ENCODE data around the gene TCP11L2. TPM values are rescaled to one million over a fixed set of nuclear protein-coding genes. Genes with fewer than 3 reads are reported as not detected.

The TCP11L2 gene
- total and polyA plus RNA-seq, 9 of the 15 experiments (the other 6 are each of a cell fraction or from before 2014, with no cell fraction given) = 0.39 to 4.5 (median 1.3) TPM

DNA sequence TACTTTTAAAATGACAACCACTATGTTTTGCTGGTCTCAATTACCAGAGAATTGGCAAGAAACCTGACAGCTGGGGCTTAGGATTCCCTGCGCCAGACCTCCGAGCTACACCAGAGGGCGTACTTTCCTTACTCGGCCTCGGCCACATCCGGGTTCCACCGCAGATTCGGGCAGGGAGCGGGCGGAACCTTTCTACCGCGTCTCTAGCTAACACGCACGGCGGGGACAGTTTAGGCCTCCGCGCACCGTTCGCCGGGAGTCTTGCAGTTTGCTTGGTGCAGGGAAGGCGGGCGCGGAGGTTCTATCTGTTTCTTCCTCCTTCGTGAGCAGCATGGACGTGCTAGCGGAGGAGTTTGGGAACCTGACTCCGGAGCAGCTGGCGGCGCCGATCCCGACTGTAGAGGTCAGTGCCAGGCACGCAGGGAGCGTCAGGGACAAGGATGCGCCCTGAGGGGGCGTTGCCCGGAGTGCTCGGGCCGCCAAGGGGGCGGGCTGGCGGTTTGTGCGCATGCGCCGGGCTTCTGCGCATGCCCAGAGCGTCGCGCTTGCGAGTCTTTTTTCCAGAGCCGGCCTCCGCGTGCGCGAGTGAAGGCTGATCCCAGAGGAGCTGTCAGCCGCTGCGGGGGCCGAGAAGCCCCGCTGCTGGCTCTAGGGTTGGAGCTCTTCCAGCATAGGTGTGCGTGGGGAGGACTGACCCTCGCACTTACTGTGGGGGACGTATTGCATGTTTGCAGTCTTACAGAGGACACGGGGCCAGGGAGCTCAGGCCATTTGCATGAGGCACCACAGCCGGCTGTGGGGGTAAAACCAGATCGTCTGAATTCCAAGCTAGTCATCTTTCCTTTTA, 55.2 kb downstream of the TCP11L2 start, which contains the start of gene POLR3B (continued):
- TF ChIP-seq, protein P1, sequence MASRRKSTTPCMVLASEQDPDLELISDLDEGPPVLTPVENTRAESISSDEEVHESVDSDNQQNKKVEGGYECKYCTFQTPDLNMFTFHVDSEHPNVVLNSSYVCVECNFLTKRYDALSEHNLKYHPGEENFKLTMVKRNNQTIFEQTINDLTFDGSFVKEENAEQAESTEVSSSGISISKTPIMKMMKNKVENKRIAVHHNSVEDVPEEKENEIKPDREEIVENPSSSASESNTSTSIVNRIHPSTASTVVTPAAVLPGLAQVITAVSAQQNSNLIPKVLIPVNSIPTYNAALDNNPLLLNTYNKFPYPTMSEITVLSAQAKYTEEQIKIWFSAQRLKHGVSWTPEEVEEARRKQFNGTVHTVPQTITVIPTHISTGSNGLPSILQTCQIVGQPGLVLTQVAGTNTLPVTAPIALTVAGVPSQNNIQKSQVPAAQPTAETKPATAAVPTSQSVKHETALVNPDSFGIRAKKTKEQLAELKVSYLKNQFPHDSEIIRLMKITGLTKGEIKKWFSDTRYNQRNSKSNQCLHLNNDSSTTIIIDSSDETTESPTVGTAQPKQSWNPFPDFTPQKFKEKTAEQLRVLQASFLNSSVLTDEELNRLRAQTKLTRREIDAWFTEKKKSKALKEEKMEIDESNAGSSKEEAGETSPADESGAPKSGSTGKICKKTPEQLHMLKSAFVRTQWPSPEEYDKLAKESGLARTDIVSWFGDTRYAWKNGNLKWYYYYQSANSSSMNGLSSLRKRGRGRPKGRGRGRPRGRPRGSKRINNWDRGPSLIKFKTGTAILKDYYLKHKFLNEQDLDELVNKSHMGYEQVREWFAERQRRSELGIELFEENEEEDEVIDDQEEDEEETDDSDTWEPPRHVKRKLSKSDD (conservative IDR thresholded peaks at IDR 0.05; ENCODE audit: low read length) = 0 out of 2 replicates have a peak, but pooled peaks have one; percentile 27
- TF ChIP-seq, protein P2, sequence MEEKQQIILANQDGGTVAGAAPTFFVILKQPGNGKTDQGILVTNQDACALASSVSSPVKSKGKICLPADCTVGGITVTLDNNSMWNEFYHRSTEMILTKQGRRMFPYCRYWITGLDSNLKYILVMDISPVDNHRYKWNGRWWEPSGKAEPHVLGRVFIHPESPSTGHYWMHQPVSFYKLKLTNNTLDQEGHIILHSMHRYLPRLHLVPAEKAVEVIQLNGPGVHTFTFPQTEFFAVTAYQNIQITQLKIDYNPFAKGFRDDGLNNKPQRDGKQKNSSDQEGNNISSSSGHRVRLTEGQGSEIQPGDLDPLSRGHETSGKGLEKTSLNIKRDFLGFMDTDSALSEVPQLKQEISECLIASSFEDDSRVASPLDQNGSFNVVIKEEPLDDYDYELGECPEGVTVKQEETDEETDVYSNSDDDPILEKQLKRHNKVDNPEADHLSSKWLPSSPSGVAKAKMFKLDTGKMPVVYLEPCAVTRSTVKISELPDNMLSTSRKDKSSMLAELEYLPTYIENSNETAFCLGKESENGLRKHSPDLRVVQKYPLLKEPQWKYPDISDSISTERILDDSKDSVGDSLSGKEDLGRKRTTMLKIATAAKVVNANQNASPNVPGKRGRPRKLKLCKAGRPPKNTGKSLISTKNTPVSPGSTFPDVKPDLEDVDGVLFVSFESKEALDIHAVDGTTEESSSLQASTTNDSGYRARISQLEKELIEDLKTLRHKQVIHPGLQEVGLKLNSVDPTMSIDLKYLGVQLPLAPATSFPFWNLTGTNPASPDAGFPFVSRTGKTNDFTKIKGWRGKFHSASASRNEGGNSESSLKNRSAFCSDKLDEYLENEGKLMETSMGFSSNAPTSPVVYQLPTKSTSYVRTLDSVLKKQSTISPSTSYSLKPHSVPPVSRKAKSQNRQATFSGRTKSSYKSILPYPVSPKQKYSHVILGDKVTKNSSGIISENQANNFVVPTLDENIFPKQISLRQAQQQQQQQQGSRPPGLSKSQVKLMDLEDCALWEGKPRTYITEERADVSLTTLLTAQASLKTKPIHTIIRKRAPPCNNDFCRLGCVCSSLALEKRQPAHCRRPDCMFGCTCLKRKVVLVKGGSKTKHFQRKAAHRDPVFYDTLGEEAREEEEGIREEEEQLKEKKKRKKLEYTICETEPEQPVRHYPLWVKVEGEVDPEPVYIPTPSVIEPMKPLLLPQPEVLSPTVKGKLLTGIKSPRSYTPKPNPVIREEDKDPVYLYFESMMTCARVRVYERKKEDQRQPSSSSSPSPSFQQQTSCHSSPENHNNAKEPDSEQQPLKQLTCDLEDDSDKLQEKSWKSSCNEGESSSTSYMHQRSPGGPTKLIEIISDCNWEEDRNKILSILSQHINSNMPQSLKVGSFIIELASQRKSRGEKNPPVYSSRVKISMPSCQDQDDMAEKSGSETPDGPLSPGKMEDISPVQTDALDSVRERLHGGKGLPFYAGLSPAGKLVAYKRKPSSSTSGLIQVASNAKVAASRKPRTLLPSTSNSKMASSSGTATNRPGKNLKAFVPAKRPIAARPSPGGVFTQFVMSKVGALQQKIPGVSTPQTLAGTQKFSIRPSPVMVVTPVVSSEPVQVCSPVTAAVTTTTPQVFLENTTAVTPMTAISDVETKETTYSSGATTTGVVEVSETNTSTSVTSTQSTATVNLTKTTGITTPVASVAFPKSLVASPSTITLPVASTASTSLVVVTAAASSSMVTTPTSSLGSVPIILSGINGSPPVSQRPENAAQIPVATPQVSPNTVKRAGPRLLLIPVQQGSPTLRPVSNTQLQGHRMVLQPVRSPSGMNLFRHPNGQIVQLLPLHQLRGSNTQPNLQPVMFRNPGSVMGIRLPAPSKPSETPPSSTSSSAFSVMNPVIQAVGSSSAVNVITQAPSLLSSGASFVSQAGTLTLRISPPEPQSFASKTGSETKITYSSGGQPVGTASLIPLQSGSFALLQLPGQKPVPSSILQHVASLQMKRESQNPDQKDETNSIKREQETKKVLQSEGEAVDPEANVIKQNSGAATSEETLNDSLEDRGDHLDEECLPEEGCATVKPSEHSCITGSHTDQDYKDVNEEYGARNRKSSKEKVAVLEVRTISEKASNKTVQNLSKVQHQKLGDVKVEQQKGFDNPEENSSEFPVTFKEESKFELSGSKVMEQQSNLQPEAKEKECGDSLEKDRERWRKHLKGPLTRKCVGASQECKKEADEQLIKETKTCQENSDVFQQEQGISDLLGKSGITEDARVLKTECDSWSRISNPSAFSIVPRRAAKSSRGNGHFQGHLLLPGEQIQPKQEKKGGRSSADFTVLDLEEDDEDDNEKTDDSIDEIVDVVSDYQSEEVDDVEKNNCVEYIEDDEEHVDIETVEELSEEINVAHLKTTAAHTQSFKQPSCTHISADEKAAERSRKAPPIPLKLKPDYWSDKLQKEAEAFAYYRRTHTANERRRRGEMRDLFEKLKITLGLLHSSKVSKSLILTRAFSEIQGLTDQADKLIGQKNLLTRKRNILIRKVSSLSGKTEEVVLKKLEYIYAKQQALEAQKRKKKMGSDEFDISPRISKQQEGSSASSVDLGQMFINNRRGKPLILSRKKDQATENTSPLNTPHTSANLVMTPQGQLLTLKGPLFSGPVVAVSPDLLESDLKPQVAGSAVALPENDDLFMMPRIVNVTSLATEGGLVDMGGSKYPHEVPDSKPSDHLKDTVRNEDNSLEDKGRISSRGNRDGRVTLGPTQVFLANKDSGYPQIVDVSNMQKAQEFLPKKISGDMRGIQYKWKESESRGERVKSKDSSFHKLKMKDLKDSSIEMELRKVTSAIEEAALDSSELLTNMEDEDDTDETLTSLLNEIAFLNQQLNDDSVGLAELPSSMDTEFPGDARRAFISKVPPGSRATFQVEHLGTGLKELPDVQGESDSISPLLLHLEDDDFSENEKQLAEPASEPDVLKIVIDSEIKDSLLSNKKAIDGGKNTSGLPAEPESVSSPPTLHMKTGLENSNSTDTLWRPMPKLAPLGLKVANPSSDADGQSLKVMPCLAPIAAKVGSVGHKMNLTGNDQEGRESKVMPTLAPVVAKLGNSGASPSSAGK (IDR thresholded peaks at IDR 0.05) = peak; percentile 90
- TF ChIP-seq KAT2B (IDR thresholded peaks at IDR 0.05; ENCODE audit: low read depth, low read length) (peak; percentile 39), ATF1 (CRISPR knock-in tag; IDR thresholded peaks at IDR 0.05) (no peak), ATF1 (tag; IDR thresholded peaks at IDR 0.05) (peak; percentile 66), CBX8 (IDR thresholded peaks at IDR 0.05; ENCODE audit: borderline replicate concordance, extremely low read depth, low read depth, low read length, poor library complexity, severe bottlenecking) (no peak), NCOA4 (IDR thresholded peaks at IDR 0.05; ENCODE audit: partially characterized antibody) (no peak), GABPB1 (CRISPR knock-in tag; IDR thresholded peaks at IDR 0.05) (peak; percentile 99), ZNF134 (CRISPR knock-in tag; conservative IDR thresholded peaks at IDR 0.05) (0 out of 2 replicates have a peak, but pooled peaks have one; percentile 34), RUNX1 (IDR thresholded peaks at IDR 0.05; ENCODE audit: low read depth) (no peak), PHF8 (IDR thresholded peaks at IDR 0.05; ENCODE audit: borderline replicate concordance, low read length) (peak; percentile 95), MEIS2 (IDR thresholded peaks at IDR 0.05; ENCODE audit: partially characterized antibody) (peak; percentile 97), PTTG1 (tag; IDR thresholded peaks at IDR 0.05; ENCODE audit: low read depth) (no peak)
